Trophoblast cell (in vitro differentiated cells and primary cell): Measurements from ENCODE around the gene CRAMP1.

ENCODE experiments used
- DNase-seq, 2 donors: peaks; one replicate each; pipeline ENCODE4 v3.0.0-alpha.2; 2016
- H2AFZ ChIP-seq: 2 replicates; pipeline ENCODE4 v1.6.1; 2013; ENCODE audit warnings: low read length, moderate library complexity, mild to moderate bottlenecking; ENCODE audit not compliant: insufficient read depth, poor library complexity
- H2AK5ac ChIP-seq: 2 replicates; pipeline ENCODE4 v1.6.1; 2013; ENCODE audit warnings: mild to moderate bottlenecking, low read length
- H2BK120ac ChIP-seq: 2 replicates; pipeline ENCODE4 v1.6.1; 2013; ENCODE audit warnings: low read length, mild to moderate bottlenecking, moderate library complexity; ENCODE audit not compliant: insufficient read depth, poor library complexity
- H2BK12ac ChIP-seq: 2 replicates; pipeline ENCODE4 v1.6.1; 2013; ENCODE audit warnings: mild to moderate bottlenecking, low read length, moderate library complexity
- H2BK5ac ChIP-seq: 2 replicates; pipeline ENCODE4 v1.6.1; 2013; ENCODE audit warnings: low read length, low read depth, moderate library complexity, mild to moderate bottlenecking; ENCODE audit not compliant: poor library complexity
- H3K14ac ChIP-seq: 2 replicates; pipeline ENCODE4 v1.6.1; 2013; ENCODE audit warnings: mild to moderate bottlenecking, low read length
- H3K18ac ChIP-seq: 2 replicates; pipeline ENCODE4 v1.6.1; 2013; ENCODE audit warnings: mild to moderate bottlenecking, low read length
- H3K23ac ChIP-seq: 2 replicates; pipeline ENCODE4 v1.6.1; 2013; ENCODE audit warnings: low read length
- H3K27ac ChIP-seq: 2 replicates; pipeline ENCODE4 v1.5.1; 2013; ENCODE audit warnings: low read depth, mild to moderate bottlenecking, inconsistent platforms, low read length, moderate library complexity
- H3K27me3 ChIP-seq: 2 replicates; pipeline ENCODE4 v1.6.1; 2013; ENCODE audit warnings: inconsistent platforms, mild to moderate bottlenecking, low read length, moderate library complexity; ENCODE audit not compliant: insufficient read depth
- H3K36me3 ChIP-seq, 2 experiments: 1 replicate in 1 of 2; 2 replicates in 1 of 2; pipeline ENCODE4 v1.6.1; 2013; ENCODE audit warnings: low read length in 2 of 2, mild to moderate bottlenecking in 2 of 2, moderate library complexity in 1 of 2; ENCODE audit not compliant: insufficient read depth in 2 of 2, control insufficient read depth in 1 of 2
- H3K4ac ChIP-seq: 2 replicates; pipeline ENCODE4 v1.6.1; 2013; ENCODE audit warnings: low read depth, mild to moderate bottlenecking, low read length, moderate library complexity
- H3K4me1 ChIP-seq, 2 experiments: 1 replicate in 1 of 2; 2 replicates in 1 of 2; pipeline ENCODE4 v1.6.1; 2013; ENCODE audit warnings: low read length in 2 of 2, mild to moderate bottlenecking in 2 of 2, moderate library complexity in 1 of 2; ENCODE audit not compliant: insufficient read depth in 2 of 2, control insufficient read depth in 1 of 2
- H3K4me2 ChIP-seq: 2 replicates; pipeline ENCODE4 v1.6.1; 2013; ENCODE audit warnings: inconsistent platforms, mild to moderate bottlenecking, low read length, moderate library complexity
- H3K4me3 ChIP-seq: 2 replicates; pipeline ENCODE4 v1.5.1; 2013; ENCODE audit warnings: mild to moderate bottlenecking, low read depth, low read length, inconsistent platforms
- H3K79me1 ChIP-seq: one replicate; pipeline ENCODE4 v1.6.1; 2013; ENCODE audit warnings: low read length
- H3K79me2 ChIP-seq: 2 replicates; pipeline ENCODE4 v1.6.1; 2013; ENCODE audit warnings: low read length, mild to moderate bottlenecking; ENCODE audit not compliant: control insufficient read depth, insufficient read depth, poor library complexity
- H3K9ac ChIP-seq: 2 replicates; pipeline ENCODE4 v1.6.1; 2013; ENCODE audit warnings: mild to moderate bottlenecking, low read length
- H3K9me3 ChIP-seq: 2 replicates; pipeline ENCODE4 v1.6.1; 2013; ENCODE audit warnings: low read depth, mild to moderate bottlenecking, control low read depth, inconsistent platforms, low read length; ENCODE audit not compliant: insufficient read depth
- H4K12ac ChIP-seq: 2 replicates; pipeline ENCODE4 v1.6.1; 2013; ENCODE audit warnings: low read depth, mild to moderate bottlenecking, low read length, moderate library complexity
- H4K8ac ChIP-seq: 2 replicates; pipeline ENCODE4 v1.6.1; 2013; ENCODE audit warnings: low read depth, mild to moderate bottlenecking, low read length, moderate library complexity
- H4K91ac ChIP-seq: one replicate; pipeline ENCODE4 v1.6.1; 2013; ENCODE audit warnings: low read depth, mild to moderate bottlenecking, low read length, moderate library complexity
- WGBS: extraction: QIAGEN DNeasy Blood & Tissue Kit; methylation state at CpG from one replicate; pipeline ENCODE4 v1.1.7; 2013; ENCODE audit warnings: missing lambda C conversion rate; ENCODE audit not compliant: insufficient read length, insufficient coverage; ENCODE audit errors: extremely low coverage; 5-methylcytosine and 5-hydroxymethylcytosine counted together

Gene CRAMP1

GRCh38 chr16:1691276-1691675 is 79.1 kb downstream of the CRAMP1 start:
- Histone ChIP-seq H3K9me3 (no peaks in the 10 kb centered on the region), H3K4me1 (peaks cover 22 to 27% of the 10 kb centered on the region in 2 experiments), H2BK5ac (no peak overlapping the region), H4K12ac (no peak overlapping the region), H2AFZ (no peak overlapping the region), H3K9ac (no peak overlapping the region), H2BK12ac (no peak overlapping the region), H3K79me1 (peaks cover 10% of the 10 kb centered on the region), H3K36me3 (peaks cover 56 to 64% of the 10 kb centered on the region in 2 experiments), H3K14ac (no peak overlapping the region), H4K91ac (no peak overlapping the region), H4K8ac (no peak overlapping the region), H2AK5ac (no peak overlapping the region), H3K27me3 (no peaks in the 10 kb centered on the region), H3K4ac (peak overlapping the region; percentile 88), H3K4me2 (no peak overlapping the region), H2BK120ac (no peak overlapping the region), H3K23ac (no peak overlapping the region), H3K18ac (no peak overlapping the region), H3K27ac (no peak overlapping the region), H3K4me3 (no peak overlapping the region), H3K79me2 (peaks cover 11% of the 10 kb centered on the region)
- peak in 1 of 2 donors; percentile 65 for DNase-seq

DNA sequence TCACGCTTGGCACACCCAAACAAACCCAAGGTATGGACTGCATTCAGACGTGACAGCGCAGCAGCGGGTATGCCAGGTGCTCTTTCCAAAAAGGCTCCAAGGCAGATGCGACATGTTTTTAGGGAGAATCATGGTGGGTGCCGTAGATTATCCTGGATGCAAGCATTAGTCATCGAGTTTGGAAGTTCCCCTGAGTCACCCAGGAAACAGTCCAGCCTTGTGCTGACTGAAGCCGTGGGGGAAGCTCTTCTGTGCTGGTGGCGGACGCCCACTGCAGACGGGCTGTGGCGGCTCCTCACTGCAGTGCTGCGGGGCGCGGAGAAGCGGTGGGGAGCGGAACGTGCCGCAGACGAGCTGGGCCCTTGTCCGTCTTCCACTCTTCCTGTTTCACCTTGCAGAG is 79.8 kb downstream of the CRAMP1 start:
- Histone ChIP-seq H3K27ac (peak overlapping the region; percentile 24), H2BK12ac (no peak overlapping the region), H3K18ac (peak overlapping the region; percentile 6), H3K4me1 (peaks cover 22 to 27% of the 10 kb centered on the region in 2 experiments), H2BK120ac (no peak overlapping the region), H3K9ac (no peak overlapping the region), H3K14ac (no peak overlapping the region), H3K4me3 (peak overlapping the region; percentile 30), H4K12ac (no peak overlapping the region), H3K36me3 (peaks cover 50 to 61% of the 10 kb centered on the region in 2 experiments), H3K27me3 (no peaks in the 10 kb centered on the region), H3K79me2 (peaks cover 11% of the 10 kb centered on the region), H4K91ac (no peak overlapping the region), H3K4me2 (no peak overlapping the region), H3K79me1 (peaks cover 10% of the 10 kb centered on the region), H3K4ac (peak overlapping the region; percentile 32), H3K9me3 (peaks cover 2% of the 10 kb centered on the region), H2AFZ (no peak overlapping the region), H2AK5ac (no peak overlapping the region), H4K8ac (no peak overlapping the region), H2BK5ac (no peak overlapping the region), H3K23ac (no peak overlapping the region)
- peak; percentile 98 for DNase-seq
- WGBS, result no CpG with 5 or more reads among the region's 21 CpGs

GRCh38 chr16:1696863-1697262 is 84.7 kb downstream of the CRAMP1 start:
- Histone ChIP-seq H2BK5ac (peak overlapping the region; percentile 9), H4K8ac (no peak overlapping the region), H2AFZ (no peak overlapping the region), H3K14ac (no peak overlapping the region), H4K91ac (no peak overlapping the region), H3K79me2 (no peaks in the 10 kb centered on the region), H3K36me3 (peaks cover 60 to 71% of the 10 kb centered on the region in 2 experiments), H3K27ac (no peak overlapping the region), H3K4me2 (no peak overlapping the region), H3K4me3 (no peak overlapping the region), H3K4me1 (peaks cover 3 to 6% of the 10 kb centered on the region in 2 experiments), H2BK12ac (no peak overlapping the region), H3K27me3 (no peaks in the 10 kb centered on the region), H3K79me1 (no peaks in the 10 kb centered on the region), H3K9me3 (peaks cover 2% of the 10 kb centered on the region), H3K9ac (no peak overlapping the region), H3K4ac (no peak overlapping the region), H4K12ac (no peak overlapping the region), H2AK5ac (no peak overlapping the region), H2BK120ac (no peak overlapping the region), H3K18ac (no peak overlapping the region), H3K23ac (no peak overlapping the region)
- no CpG with 5 or more reads among the region's 5 CpGs for WGBS
- DNase-seq, result peak; percentile 95 to 99

GRCh38 chr16:1698680-1699079 is 86.5 kb downstream of the CRAMP1 start:
- Histone ChIP-seq H2BK5ac (no peak overlapping the region), H4K8ac (no peak overlapping the region), H3K27ac (no peak overlapping the region), H3K4me3 (no peak overlapping the region), H3K4me1 (no peaks in the 10 kb centered on the region), H2BK12ac (no peak overlapping the region), H3K36me3 (peaks cover 49 to 61% of the 10 kb centered on the region in 2 experiments), H3K4ac (no peak overlapping the region), H2AK5ac (no peak overlapping the region), H3K9me3 (peaks cover 2% of the 10 kb centered on the region), H3K18ac (no peak overlapping the region), H2AFZ (no peak overlapping the region), H4K91ac (no peak overlapping the region), H4K12ac (no peak overlapping the region), H3K79me1 (no peaks in the 10 kb centered on the region), H3K9ac (no peak overlapping the region), H3K27me3 (no peaks in the 10 kb centered on the region), H3K79me2 (no peaks in the 10 kb centered on the region), H3K4me2 (no peak overlapping the region), H2BK120ac (no peak overlapping the region), H3K23ac (no peak overlapping the region), H3K14ac (no peak overlapping the region)
- no CpG with 5 or more reads among the region's 10 CpGs for WGBS
- DNase-seq, result no peak
